ENCODE measurements around the gene SNX19. TPM values are rescaled to one million over a fixed set of nuclear protein-coding genes. Genes with fewer than 3 reads are reported as not detected.

SNX19 gene
- total RNA-seq, 1 experiment from 2014 or later = 34.4 TPM

- no peaks in the 10 kb centered on the region for H3K79me2 ChIP-seq (ENCODE audit: insufficient read depth, low read length)
- no peak overlapping the region for H3K18ac ChIP-seq (ENCODE audit: insufficient read length, low read depth, low read length)
- no peaks in the 10 kb centered on the region for H3K79me1 ChIP-seq (ENCODE audit: insufficient read depth, low read depth, low read length, poor library complexity, severe bottlenecking)
- no peak overlapping the region for H3K23ac ChIP-seq (ENCODE audit: insufficient read length, low read depth, low read length)
- no peak overlapping the region for H3T11ph ChIP-seq (ENCODE audit: low read length)
- no peak overlapping the region for H2BK15ac ChIP-seq (ENCODE audit: low read depth, low read length)
- no peak overlapping the region for H3K4ac ChIP-seq (ENCODE audit: low read depth, low read length)
- no peak overlapping the region for H3K27ac Mint-ChIP-seq
- no peak overlapping the region for H3K14ac ChIP-seq (ENCODE audit: insufficient read depth, low read length)
- H2AFZ ChIP-seq (ENCODE audit: low read length) = no peak overlapping the region
- peaks cover 3% of the 10 kb centered on the region in 2 experiments; a peak in 3 of 4 replicates for H3K4me1 Mint-ChIP-seq
- H3K9ac ChIP-seq (ENCODE audit: extremely low read depth, insufficient read length, low read length) = no peak overlapping the region
- H2BK5ac ChIP-seq (ENCODE audit: insufficient read length, low read length) = no peak overlapping the region
- H4K8ac ChIP-seq (replicated peaks; ENCODE audit: insufficient read length, low read depth, low read length) = no peak overlapping the region
- no peak overlapping the region for H2AK5ac ChIP-seq (ENCODE audit: insufficient read length, low read length)
- no peak overlapping the region for H3K56ac ChIP-seq (ENCODE audit: insufficient read length, low read depth, low read length)
- WGBS (ENCODE audit: extremely low coverage, insufficient read length, low lambda C conversion rate) = no CpG with 5 or more reads among the region's 6 CpGs
- H3K9me3 ChIP-seq (ENCODE audit: control insufficient read depth, low read depth, low read length) = no peaks in the 10 kb centered on the region
- H3K23me2 ChIP-seq (ENCODE audit: insufficient read length, low read depth, low read length, poor library complexity, severe bottlenecking) = no peaks in the 10 kb centered on the region
- no peak overlapping the region for H3K4me3 Mint-ChIP-seq
- H2BK20ac ChIP-seq (ENCODE audit: low read depth, low read length, poor library complexity, severe bottlenecking) = no peak overlapping the region
- no peak for TF ChIP-seq CTCF (conservative IDR thresholded peaks at IDR 0.05)
- H2BK12ac ChIP-seq (ENCODE audit: insufficient read length, low read depth, low read length) = no peak overlapping the region
- no peaks in the 10 kb centered on the region for H3K36me3 Mint-ChIP-seq (ENCODE audit: insufficient read depth in 1 of 3, low read depth in 3 of 3)
- no peak overlapping the region for H3K27ac ChIP-seq (ENCODE audit: insufficient read length, low read depth, low read length)
- DNase-seq = no peak
- peaks cover 7% of the 10 kb centered on the region for H3K27me3 Mint-ChIP-seq (ENCODE audit: low read depth)
- H4K5ac ChIP-seq (ENCODE audit: insufficient read length, low read depth, low read length) = no peak overlapping the region
- no peaks in the 10 kb centered on the region for H3K4me1 ChIP-seq (ENCODE audit: insufficient read depth, low read length)
- no peaks in the 10 kb centered on the region for H4K20me1 ChIP-seq (ENCODE audit: control insufficient read depth, insufficient read depth, insufficient read length)
- no peaks in the 10 kb centered on the region for H3K27me3 ChIP-seq (ENCODE audit: insufficient read depth, low read length)
- H3K4me2 ChIP-seq (ENCODE audit: insufficient read depth, insufficient read length, low read length) = no peak overlapping the region
- H3K9me3 Mint-ChIP-seq = no peaks in the 10 kb centered on the region
- no peak overlapping the region for H2BK120ac ChIP-seq (ENCODE audit: low read depth, low read length, poor library complexity, severe bottlenecking)
- H4K91ac ChIP-seq (ENCODE audit: insufficient read length, low read depth, low read length) = no peak overlapping the region
Measured at GRCh38 chr11:130947481-130947880, 31.2 kb upstream of the SNX19 start.

All from H9 (cell line).